Tibial nerve (tissue), 4 donors: ENCODE measurements around the gene ERC2. TPM values are rescaled to one million over a fixed set of nuclear protein-coding genes. Genes with fewer than 3 reads are reported as not detected.

Experiments
- DNase-seq, 2 donors: peaks; one replicate each; pipeline ENCODE4 v3.0.0-alpha.2; 2019; ENCODE audit warnings: low spot score in 2 of 2
- H3K27ac ChIP-seq, 4 donors: fragments of 200-600 bp; sonication (generic) in 3 of 4; one replicate each; pipeline ENCODE4 v1.5.1; 2017 to 2019; ENCODE audit warnings: mild to moderate bottlenecking in 1 of 4
- H3K27me3 ChIP-seq, 2 donors: fragments of 200-600 bp; sonication (generic) in 1 of 2; one replicate each; pipeline versions ENCODE4 v1.5.1 to v1.6.0; 2017 to 2019
- H3K36me3 ChIP-seq, 3 donors: fragments of 200-600 bp; sonication (generic); one replicate each; pipeline ENCODE4 v1.5.1; 2018 to 2019
- H3K4me1 ChIP-seq, 4 donors: fragments of 200-600 bp; sonication (generic) in 3 of 4; one replicate each; pipeline ENCODE4 v1.5.1; 2017 to 2019
- H3K4me3 ChIP-seq, 4 donors: fragments of 200-600 bp; sonication (generic) in 3 of 4; one replicate each; pipeline ENCODE4 v1.5.1; 2017 to 2019; ENCODE audit warnings: mild to moderate bottlenecking in 1 of 4, moderate library complexity in 1 of 4
- H3K9me3 ChIP-seq, 4 donors: fragments of 200-600 bp; sonication (generic) in 3 of 4; one replicate each; pipeline ENCODE4 v1.5.1; 2017 to 2019
- EP300 ChIP-seq, 2 donors: sonication (generic); formaldehyde crosslinking; IDR thresholded peaks; one replicate each; pipeline ENCODE4 v1.6.1; 2017; ENCODE audit warnings: antibody characterized with exemption in 2 of 2, mild to moderate bottlenecking in 1 of 2
- POLR2A ChIP-seq, 2 donors: fragments of 450-650 bp; IDR thresholded peaks; one replicate each; pipeline ENCODE4 v1.6.1; 2017; ENCODE audit warnings: antibody characterized with exemption in 2 of 2, mild to moderate bottlenecking in 2 of 2, moderate library complexity in 2 of 2
- WGBS, 2 donors: methylation state at CpG; one replicate each; pipeline ENCODE4 v1.1.5; 2018; 5-methylcytosine and 5-hydroxymethylcytosine counted together
- total RNA-seq, 4 donors: library from RNA; depleted of rRNA; stranded (reverse); fragments of >200 nt; gene quantifications; one replicate each; pipeline ENCODE4 v1.1.0, GENCODE V29; 2016
- TF ChIP-seq, protein P1 (sequence below), 5 experiments: fragments of 200-600 bp in 3 of 5; fragments of 450-650 bp in 2 of 5; sonication (generic) in 3 of 5; IDR thresholded peaks; one replicate each; pipeline ENCODE4 v1.5.1; 2016 to 2019; ENCODE audit warnings: antibody characterized with exemption in 5 of 5, mild to moderate bottlenecking in 3 of 5, moderate library complexity in 2 of 5

ERC2 gene
- total RNA-seq, 4 donors from 2014 or later, result 0.84 to 0.98 (median 0.90) TPM; not detected in 1

DNA sequence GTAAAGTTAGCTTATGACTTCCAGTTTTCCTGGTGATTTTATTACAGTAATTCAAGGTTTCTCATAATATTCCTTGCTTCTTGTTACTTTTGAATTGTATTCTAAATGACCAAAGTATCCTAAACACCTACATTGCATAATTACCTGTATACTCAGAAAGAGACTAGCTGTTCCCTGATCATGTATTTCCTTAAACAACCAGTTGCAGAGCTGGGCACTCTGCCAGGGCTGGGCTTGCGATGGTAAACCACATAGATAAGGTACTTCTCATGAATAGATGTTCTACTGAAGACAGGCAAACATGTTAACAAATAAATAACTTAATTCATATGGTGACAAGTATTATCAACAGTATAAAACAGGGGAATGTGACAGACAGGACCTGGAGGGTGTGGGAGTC is 838.8 kb downstream of the ERC2 start:
- 41 to 52% methylated on average over 1 of the region's 1 CpG for WGBS, 2 donors
- TF ChIP-seq, protein P1, sequence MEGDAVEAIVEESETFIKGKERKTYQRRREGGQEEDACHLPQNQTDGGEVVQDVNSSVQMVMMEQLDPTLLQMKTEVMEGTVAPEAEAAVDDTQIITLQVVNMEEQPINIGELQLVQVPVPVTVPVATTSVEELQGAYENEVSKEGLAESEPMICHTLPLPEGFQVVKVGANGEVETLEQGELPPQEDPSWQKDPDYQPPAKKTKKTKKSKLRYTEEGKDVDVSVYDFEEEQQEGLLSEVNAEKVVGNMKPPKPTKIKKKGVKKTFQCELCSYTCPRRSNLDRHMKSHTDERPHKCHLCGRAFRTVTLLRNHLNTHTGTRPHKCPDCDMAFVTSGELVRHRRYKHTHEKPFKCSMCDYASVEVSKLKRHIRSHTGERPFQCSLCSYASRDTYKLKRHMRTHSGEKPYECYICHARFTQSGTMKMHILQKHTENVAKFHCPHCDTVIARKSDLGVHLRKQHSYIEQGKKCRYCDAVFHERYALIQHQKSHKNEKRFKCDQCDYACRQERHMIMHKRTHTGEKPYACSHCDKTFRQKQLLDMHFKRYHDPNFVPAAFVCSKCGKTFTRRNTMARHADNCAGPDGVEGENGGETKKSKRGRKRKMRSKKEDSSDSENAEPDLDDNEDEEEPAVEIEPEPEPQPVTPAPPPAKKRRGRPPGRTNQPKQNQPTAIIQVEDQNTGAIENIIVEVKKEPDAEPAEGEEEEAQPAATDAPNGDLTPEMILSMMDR (IDR thresholded peaks at IDR 0.05), result no peak
- TF ChIP-seq POLR2A (IDR thresholded peaks at IDR 0.05) (no peak), EP300 (IDR thresholded peaks at IDR 0.05) (no peak)
- Histone ChIP-seq H3K4me3 (no peak overlapping the region), H3K4me1 (no peaks in the 10 kb centered on the region), H3K27me3 (no peaks in the 10 kb centered on the region), H3K9me3 (no peaks in the 10 kb centered on the region), H3K27ac (no peak overlapping the region), H3K36me3 (no peaks in the 10 kb centered on the region)
- DNase-seq, result no peak

DNA sequence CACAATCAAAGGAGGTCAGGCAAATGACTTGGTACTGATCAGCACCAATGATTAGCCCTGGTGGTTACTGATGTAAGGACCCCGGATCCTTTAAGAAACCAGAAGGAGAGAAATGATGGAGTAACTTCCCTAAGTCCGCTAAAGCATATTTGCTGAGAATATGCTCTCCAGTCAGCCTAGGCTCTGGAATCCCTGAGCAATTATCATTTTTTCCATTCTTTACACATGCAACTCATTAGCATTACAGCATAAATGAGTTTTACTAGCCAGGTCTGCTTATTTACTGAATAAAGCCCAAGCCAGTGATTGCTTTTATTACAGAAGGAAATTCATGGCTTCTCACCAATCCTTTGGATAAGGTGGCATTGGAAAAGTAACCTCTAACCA is 842.0 kb downstream of the ERC2 start:
- Histone ChIP-seq H3K27me3 (no peaks in the 10 kb centered on the region), H3K27ac (no peak overlapping the region), H3K36me3 (no peaks in the 10 kb centered on the region), H3K9me3 (no peaks in the 10 kb centered on the region), H3K4me3 (no peak overlapping the region), H3K4me1 (no peaks in the 10 kb centered on the region)
- WGBS, 2 donors, result 50 to 70% methylated on average over 2 of the region's 2 CpGs
- no peak for DNase-seq
- TF ChIP-seq, protein P1 (IDR thresholded peaks at IDR 0.05), result no peak
- no peak for TF ChIP-seq POLR2A (IDR thresholded peaks at IDR 0.05)
- no peak for TF ChIP-seq EP300 (IDR thresholded peaks at IDR 0.05)

DNA sequence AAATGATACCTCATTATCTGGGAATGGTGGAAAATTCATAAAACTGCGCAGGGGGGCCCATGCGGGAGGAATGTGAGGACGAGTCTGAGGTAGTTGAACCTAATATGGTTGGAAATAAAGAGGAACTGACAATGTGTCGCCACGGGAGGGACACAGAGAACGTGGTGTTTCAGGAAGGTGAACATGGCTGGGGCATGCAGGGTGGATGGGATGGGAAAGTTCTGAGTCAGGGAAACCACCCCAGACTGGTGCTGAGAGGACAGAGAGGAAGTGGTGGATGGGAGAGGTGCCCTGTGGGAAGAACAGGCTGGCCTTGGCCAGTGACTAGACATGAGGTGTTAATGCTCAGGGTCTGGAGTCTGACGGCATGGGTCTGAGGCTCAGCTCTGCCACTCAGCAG is 844.0 kb downstream of the ERC2 start:
- H3K27ac ChIP-seq, result no peak overlapping the region
- no peak overlapping the region for H3K4me3 ChIP-seq
- H3K36me3 ChIP-seq, result no peaks in the 10 kb centered on the region
- DNase-seq, result peak in 1 of 2 donors; percentile 16
- WGBS, 2 donors, result 81 to 82% methylated on average over 7 of the region's 7 CpGs
- TF ChIP-seq EP300 (IDR thresholded peaks at IDR 0.05), result no peak
- TF ChIP-seq, protein P1 (IDR thresholded peaks at IDR 0.05), result no peak
- TF ChIP-seq POLR2A (IDR thresholded peaks at IDR 0.05), result no peak
- no peaks in the 10 kb centered on the region for H3K4me1 ChIP-seq
- no peaks in the 10 kb centered on the region for H3K9me3 ChIP-seq
- H3K27me3 ChIP-seq, result no peaks in the 10 kb centered on the region

DNA sequence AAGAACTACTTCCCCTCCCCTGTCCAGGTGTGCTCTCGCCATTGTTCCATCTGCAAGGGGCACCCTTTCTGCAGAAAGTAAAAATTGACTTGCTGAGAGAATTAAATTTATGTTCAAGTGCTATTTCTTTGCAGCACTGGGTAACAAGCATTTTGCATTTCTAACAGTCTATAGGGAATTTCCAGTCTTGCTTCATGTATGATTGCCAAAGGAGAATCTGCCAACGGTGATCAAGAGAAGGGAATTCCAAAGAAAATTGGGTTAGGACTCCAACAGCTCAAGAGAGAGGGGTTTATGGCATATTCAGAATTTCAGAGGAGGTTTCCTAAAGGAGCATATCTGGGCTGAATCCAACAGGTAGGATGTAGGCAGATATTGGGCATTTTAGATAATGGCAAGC is 844.5 kb downstream of the ERC2 start:
- Histone ChIP-seq H3K27ac (no peak overlapping the region), H3K4me3 (no peak overlapping the region), H3K36me3 (no peaks in the 10 kb centered on the region), H3K4me1 (no peaks in the 10 kb centered on the region), H3K27me3 (no peaks in the 10 kb centered on the region), H3K9me3 (no peaks in the 10 kb centered on the region)
- no peak for TF ChIP-seq EP300 (IDR thresholded peaks at IDR 0.05)
- TF ChIP-seq, protein P1 (IDR thresholded peaks at IDR 0.05), result no peak
- no peak for TF ChIP-seq POLR2A (IDR thresholded peaks at IDR 0.05)
- no peak for DNase-seq
- WGBS, 2 donors, result 71 to 79% methylated on average over 2 of the region's 2 CpGs

DNA sequence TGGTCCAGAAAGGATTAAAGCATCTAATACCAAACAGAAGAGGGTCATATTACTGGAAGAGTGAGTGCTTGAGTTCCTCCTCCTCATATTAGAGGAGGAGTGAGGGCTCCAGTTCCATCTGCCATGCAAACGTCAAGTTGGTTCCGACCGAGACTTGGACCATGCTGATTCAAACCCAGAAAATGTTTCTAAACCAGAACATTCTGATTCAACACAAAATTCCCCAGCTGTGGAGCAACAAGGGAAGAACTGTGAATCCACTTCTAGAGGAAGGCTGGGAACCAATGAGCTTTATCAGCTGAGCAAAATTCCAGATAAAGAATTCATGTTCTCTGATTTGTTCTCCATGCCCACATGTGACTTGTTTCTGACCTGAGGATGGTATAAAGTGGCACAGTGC is 845.5 kb downstream of the ERC2 start:
- no peaks in the 10 kb centered on the region for H3K9me3 ChIP-seq
- WGBS, 2 donors, result 57 to 75% methylated on average over 3 of the region's 3 CpGs

More for the DNA sequence above, 845.5 kb downstream of the ERC2 start:
- no peak for DNase-seq
- Histone ChIP-seq H3K4me1 (peaks cover 0 to 6% (median 0%) of the 10 kb centered on the region in 4 donors), H3K27me3 (no peaks in the 10 kb centered on the region), H3K36me3 (no peaks in the 10 kb centered on the region), H3K27ac (no peak overlapping the region), H3K4me3 (no peak overlapping the region)
- TF ChIP-seq EP300 (IDR thresholded peaks at IDR 0.05), result no peak
- no peak for TF ChIP-seq POLR2A (IDR thresholded peaks at IDR 0.05)
- TF ChIP-seq, protein P1 (IDR thresholded peaks at IDR 0.05), result no peak
